RPMI8226 (cell line): ENCODE results near the gene SPP1.
A peak's percentile ranks its signal among the peaks of the same experiment; 100 is the strongest.

Experiments used
- DNase-seq: peaks from one replicate; pipeline ENCODE4 v3.0.0-alpha.2; 2015

The SPP1 gene

GRCh38 chr4:88027611-88028608 is 52.4 kb downstream of the SPP1 start:
- peak; percentile 30 for DNase-seq

GRCh38 chr4:88028946-88029345 is 53.4 kb downstream of the SPP1 start:
- no peak for DNase-seq

- DNase-seq = no peak
Measured at GRCh38 chr4:88029556-88029955, 54.0 kb downstream of the SPP1 start.

- peak; percentile 62 for DNase-seq
Measured at GRCh38 chr4:88030565-88031310, 55.2 kb downstream of the SPP1 start.
